Chondrocyte (in vitro differentiated cells): Measurements from ENCODE around the gene GYPC. TPM values are rescaled to one million over a fixed set of nuclear protein-coding genes. Genes with fewer than 3 reads are reported as not detected.

Source experiments
- DNase-seq: peaks from one replicate; pipeline ENCODE4 v3.0.0; 2021; ENCODE audit warnings: mixed read lengths, low spot score
- H3K27ac Mint-ChIP-seq: one replicate; pipeline ENCODE4 v1.8.0; 2021; ENCODE audit warnings: mild to moderate bottlenecking, moderate library complexity, mixed read lengths; ENCODE audit not compliant: unreplicated experiment
- H3K27me3 Mint-ChIP-seq: 2 replicates; pipeline ENCODE4 v1.8.0; 2021; ENCODE audit warnings: low read depth, mixed read lengths
- H3K36me3 Mint-ChIP-seq: 2 replicates; pipeline ENCODE4 v1.8.0; 2021; ENCODE audit warnings: low read depth, mixed read lengths
- H3K4me1 Mint-ChIP-seq: 2 replicates; pipeline ENCODE4 v1.8.0; 2021; ENCODE audit warnings: low read depth, mild to moderate bottlenecking, mixed read lengths
- H3K4me3 Mint-ChIP-seq: one replicate; pipeline ENCODE4 v1.8.0; 2021; ENCODE audit warnings: mild to moderate bottlenecking, moderate library complexity, mixed read lengths; ENCODE audit not compliant: unreplicated experiment
- H3K9me3 Mint-ChIP-seq: 2 replicates; pipeline ENCODE4 v1.8.0; 2021; ENCODE audit warnings: low read depth, mixed read lengths
- total RNA-seq: library from RNA; stranded (reverse); gene quantifications from 3 replicates; pipeline ENCODE4 v1.2.1, GENCODE V29; 2021
- TF ChIP-seq, protein P1 (sequence below): fragments of 200-600 bp; sonication (generic); IDR thresholded peaks from 2 replicates; pipeline ENCODE4 v1.5.0; 2021; ENCODE audit warnings: antibody characterized with exemption, mild to moderate bottlenecking, moderate library complexity

GYPC gene
- total RNA-seq, 1 donor from 2014 or later, result 46.4 TPM

DNA sequence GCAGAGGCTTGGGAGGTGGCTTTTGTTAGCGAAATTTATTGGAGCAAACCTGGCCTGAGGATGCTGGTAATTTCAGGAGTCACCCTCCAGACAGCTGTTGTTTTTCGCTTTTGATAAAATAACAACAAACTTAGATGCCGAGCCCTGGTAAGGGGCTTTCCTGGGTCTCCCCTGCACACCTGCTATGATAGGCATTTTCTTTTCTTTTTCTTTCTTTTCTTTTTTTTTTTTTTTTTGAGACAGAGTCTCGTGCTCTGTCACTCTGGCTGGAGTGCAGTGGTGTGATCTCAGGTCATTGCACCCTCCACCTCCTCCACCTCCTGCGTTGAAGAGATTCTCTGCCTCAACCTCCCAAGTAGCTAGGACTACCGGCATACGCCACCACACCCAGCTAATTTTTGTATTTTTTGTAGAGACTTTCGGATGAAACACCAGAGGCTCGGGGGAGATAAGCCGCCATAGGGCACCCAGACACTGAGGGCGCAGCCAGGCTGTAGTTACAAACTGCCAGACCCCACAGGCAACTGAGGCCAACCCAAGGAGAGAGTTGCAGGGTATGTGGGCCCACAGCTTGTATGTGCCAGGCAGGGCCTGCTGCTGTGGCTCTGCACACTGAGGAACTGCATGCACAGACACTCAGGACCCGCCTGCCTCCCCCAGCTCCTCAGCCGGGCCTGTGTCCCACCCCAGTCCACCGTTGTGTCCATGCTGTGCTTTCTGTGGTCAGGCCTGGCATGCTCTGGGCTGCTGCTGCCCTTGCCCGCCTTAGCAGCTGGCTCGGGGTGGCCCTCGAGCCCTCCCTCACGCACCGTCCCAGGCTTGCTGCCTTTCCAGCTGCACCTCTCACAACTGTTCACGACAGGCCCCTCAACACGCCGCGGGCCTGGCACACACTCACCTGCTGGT is 3.9 kb downstream of the GYPC start:
- no peaks in the 10 kb centered on the region for H3K27me3 Mint-ChIP-seq
- peaks cover 49% of the 10 kb centered on the region for H3K4me1 Mint-ChIP-seq
- no peak for DNase-seq
- H3K27ac Mint-ChIP-seq, result peak overlapping the region; percentile 78
- no peaks in the 10 kb centered on the region for H3K9me3 Mint-ChIP-seq
- TF ChIP-seq, protein P1, sequence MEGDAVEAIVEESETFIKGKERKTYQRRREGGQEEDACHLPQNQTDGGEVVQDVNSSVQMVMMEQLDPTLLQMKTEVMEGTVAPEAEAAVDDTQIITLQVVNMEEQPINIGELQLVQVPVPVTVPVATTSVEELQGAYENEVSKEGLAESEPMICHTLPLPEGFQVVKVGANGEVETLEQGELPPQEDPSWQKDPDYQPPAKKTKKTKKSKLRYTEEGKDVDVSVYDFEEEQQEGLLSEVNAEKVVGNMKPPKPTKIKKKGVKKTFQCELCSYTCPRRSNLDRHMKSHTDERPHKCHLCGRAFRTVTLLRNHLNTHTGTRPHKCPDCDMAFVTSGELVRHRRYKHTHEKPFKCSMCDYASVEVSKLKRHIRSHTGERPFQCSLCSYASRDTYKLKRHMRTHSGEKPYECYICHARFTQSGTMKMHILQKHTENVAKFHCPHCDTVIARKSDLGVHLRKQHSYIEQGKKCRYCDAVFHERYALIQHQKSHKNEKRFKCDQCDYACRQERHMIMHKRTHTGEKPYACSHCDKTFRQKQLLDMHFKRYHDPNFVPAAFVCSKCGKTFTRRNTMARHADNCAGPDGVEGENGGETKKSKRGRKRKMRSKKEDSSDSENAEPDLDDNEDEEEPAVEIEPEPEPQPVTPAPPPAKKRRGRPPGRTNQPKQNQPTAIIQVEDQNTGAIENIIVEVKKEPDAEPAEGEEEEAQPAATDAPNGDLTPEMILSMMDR, result no peak
- H3K4me3 Mint-ChIP-seq, result no peak overlapping the region
- H3K36me3 Mint-ChIP-seq, result peaks cover 4% of the 10 kb centered on the region

DNA sequence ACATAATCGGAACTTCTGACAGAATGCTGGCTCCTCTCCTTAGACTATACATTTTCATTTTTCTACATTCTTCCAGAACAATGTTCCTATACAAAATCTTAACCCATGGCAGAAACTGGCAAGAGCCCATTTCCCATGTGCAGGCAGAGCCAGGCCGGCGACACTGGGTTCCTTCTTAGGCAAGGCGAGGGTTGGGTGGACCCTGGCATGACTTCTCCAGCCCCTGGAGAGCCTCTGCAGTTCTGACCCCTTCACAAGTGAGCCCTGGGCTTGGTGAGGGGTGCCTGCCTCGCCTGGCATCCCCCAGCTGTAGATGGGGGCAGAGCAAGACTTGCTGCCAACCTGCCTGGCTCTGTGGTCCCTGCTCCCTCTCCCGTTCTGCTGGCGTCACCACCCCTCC is 5.0 kb downstream of the GYPC start:
- peaks cover 4% of the 10 kb centered on the region for H3K36me3 Mint-ChIP-seq
- H3K4me3 Mint-ChIP-seq, result no peak overlapping the region
- no peaks in the 10 kb centered on the region for H3K27me3 Mint-ChIP-seq
- TF ChIP-seq, protein P1, result no peak
- H3K4me1 Mint-ChIP-seq, result peaks cover 43% of the 10 kb centered on the region
- no peak overlapping the region for H3K27ac Mint-ChIP-seq
- H3K9me3 Mint-ChIP-seq, result no peaks in the 10 kb centered on the region
- DNase-seq, result no peak

GRCh38 chr2:126661702-126662500 is 5.9 kb downstream of the GYPC start:
- no peak overlapping the region for H3K4me3 Mint-ChIP-seq
- H3K36me3 Mint-ChIP-seq, result peaks cover 4% of the 10 kb centered on the region
- H3K4me1 Mint-ChIP-seq, result peaks cover 45% of the 10 kb centered on the region
- no peaks in the 10 kb centered on the region for H3K9me3 Mint-ChIP-seq
- H3K27me3 Mint-ChIP-seq, result no peaks in the 10 kb centered on the region
- H3K27ac Mint-ChIP-seq, result no peak overlapping the region
- TF ChIP-seq, protein P1, result no peak
- no peak for DNase-seq

DNA sequence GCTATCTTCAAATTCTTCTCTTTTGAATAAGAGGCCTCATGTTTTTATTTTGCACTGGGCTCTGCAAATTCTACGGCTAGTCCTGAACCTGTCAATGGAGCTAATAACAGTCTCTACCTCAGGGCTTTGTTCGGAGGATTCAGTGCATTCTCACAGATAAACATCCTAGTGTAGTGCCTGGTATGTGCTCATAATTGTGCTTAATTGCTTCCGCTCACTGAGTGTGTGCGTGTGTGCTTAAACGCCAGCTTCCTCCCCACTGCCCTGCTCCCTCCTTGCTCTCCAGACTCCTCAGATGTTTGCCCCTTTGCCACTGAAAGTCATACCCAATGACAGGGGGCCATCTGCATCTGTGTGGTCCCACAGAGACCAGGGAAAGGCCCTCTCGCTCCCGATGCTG is 6.7 kb downstream of the GYPC start:
- TF ChIP-seq, protein P1, result no peak
- no peak overlapping the region for H3K27ac Mint-ChIP-seq
- no peak for DNase-seq
- H3K4me1 Mint-ChIP-seq, result peaks cover 40% of the 10 kb centered on the region
- peaks cover 4% of the 10 kb centered on the region for H3K36me3 Mint-ChIP-seq
- H3K9me3 Mint-ChIP-seq, result no peaks in the 10 kb centered on the region
- no peaks in the 10 kb centered on the region for H3K27me3 Mint-ChIP-seq
- H3K4me3 Mint-ChIP-seq, result no peak overlapping the region

GRCh38 chr2:126663184-126663963 is 7.4 kb downstream of the GYPC start:
- TF ChIP-seq, protein P1, result no peak
- no peaks in the 10 kb centered on the region for H3K27me3 Mint-ChIP-seq
- H3K4me3 Mint-ChIP-seq, result no peak overlapping the region
- H3K27ac Mint-ChIP-seq, result no peak overlapping the region
- peaks cover 4% of the 10 kb centered on the region for H3K36me3 Mint-ChIP-seq
- H3K9me3 Mint-ChIP-seq, result no peaks in the 10 kb centered on the region
- DNase-seq, result no peak
- H3K4me1 Mint-ChIP-seq, result peaks cover 32% of the 10 kb centered on the region
